GM12874 (cell line): ENCODE measurements around the gene PYGB.

Experiments used
- CTCF ChIP-seq: IDR thresholded peaks from 2 replicates; pipeline ENCODE4 v1.5.1; 2011; ENCODE audit warnings: low read depth, mild to moderate bottlenecking, control low read depth, low read length, moderate library complexity; ENCODE audit not compliant: insufficient read depth

Gene PYGB

GRCh38 chr20:25247956-25248785, at the start of gene PYGB:
PYGB (plus strand) TSS chr20:25248085; CDS start chr20:25248179, 94 bp downstream.
- TF ChIP-seq CTCF, result no peak

- TF ChIP-seq CTCF, result no peak
Observed at GRCh38 chr20:25198663-25199383, 49.1 kb upstream of the PYGB start.

- TF ChIP-seq CTCF, result no peak
Observed at GRCh38 chr20:25199473-25200260, 48.2 kb upstream of the PYGB start.

GRCh38 chr20:25203089-25203488, 44.8 kb upstream of the PYGB start:
- no peak for TF ChIP-seq CTCF

- no peak for TF ChIP-seq CTCF
Observed at GRCh38 chr20:25203871-25204320, 44.0 kb upstream of the PYGB start.

- TF ChIP-seq CTCF, result no peak
Observed at GRCh38 chr20:25204550-25205276, 43.2 kb upstream of the PYGB start.
